Measurements from ENCODE around the gene EDC4. TPM values are rescaled to one million over a fixed set of nuclear protein-coding genes. Genes with fewer than 3 reads are reported as not detected.

EDC4 gene
- total RNA-seq, 2 donors from 2014 or later: 21.2 to 39.5 TPM

- Histone ChIP-seq H3K36me3 (peaks cover 2% of the 10 kb centered on the region), H3K4me1 (peaks cover 0 to 62% of the 10 kb centered on the region in 2 donors), H3K27ac (peak overlapping the region; percentile 77 to 94), H3K9me3 (no peaks in the 10 kb centered on the region), H3K27me3 (no peaks in the 10 kb centered on the region), H3K4me3 (no peak overlapping the region)
- no peak for DNase-seq (ENCODE audit: low spot score)
- TF ChIP-seq CTCF (IDR thresholded peaks at IDR 0.05): no peak
Observed at GRCh38 chr16:67917140-67917851, 44.4 kb downstream of the EDC4 start.

- no peak for TF ChIP-seq CTCF (IDR thresholded peaks at IDR 0.05)
- Histone ChIP-seq H3K9me3 (no peaks in the 10 kb centered on the region), H3K4me3 (no peak overlapping the region), H3K27me3 (no peaks in the 10 kb centered on the region), H3K27ac (peak overlapping the region; percentile 77 to 94), H3K36me3 (no peaks in the 10 kb centered on the region), H3K4me1 (peaks cover 0 to 67% of the 10 kb centered on the region in 2 donors)
- no peak for DNase-seq (ENCODE audit: low spot score)
Observed at GRCh38 chr16:67917852-67918236, 45.0 kb downstream of the EDC4 start.

DNA sequence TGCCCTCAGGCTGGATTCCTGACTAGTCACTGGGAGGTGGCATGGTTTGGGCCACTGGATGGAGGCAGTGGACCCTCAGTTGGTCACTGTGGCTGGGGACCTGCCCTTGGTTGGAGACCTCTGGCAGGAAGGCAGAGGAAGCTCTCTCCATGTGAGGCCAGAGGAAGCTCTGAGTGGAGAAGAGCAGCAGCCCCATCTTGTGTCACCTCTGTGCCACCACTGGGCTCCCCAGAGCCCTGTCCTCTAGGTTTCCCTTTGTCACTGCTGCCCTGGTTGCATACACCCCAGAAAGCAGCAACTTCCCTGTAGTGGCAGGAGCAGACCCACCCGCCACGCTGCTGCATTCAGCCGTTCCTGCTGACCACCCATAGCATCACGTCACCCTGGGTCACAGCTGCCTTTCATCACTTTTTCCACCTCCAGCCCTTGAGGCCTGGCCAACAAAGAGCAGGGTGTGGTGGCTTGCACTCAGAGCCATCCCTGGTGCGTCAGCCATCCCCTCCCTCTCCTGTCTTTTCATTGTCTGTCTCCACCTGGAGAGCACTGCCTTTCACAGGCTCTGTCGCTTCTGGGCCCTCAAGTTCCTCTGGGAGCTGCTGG lies 46.9 kb downstream of the EDC4 start:
- H3K27me3 ChIP-seq: no peaks in the 10 kb centered on the region
- H3K27ac ChIP-seq: peak overlapping the region; percentile 77 to 94
- no peak for DNase-seq (ENCODE audit: low spot score)
- H3K4me1 ChIP-seq: peaks cover 0 to 80% of the 10 kb centered on the region in 2 donors
- H3K4me3 ChIP-seq: no peak overlapping the region
- H3K9me3 ChIP-seq: no peaks in the 10 kb centered on the region
- peak in 1 of 2 donors; percentile 44 for TF ChIP-seq CTCF (IDR thresholded peaks at IDR 0.05)
- no peaks in the 10 kb centered on the region for H3K36me3 ChIP-seq

- no peak for DNase-seq (ENCODE audit: low spot score)
- H3K27me3 ChIP-seq: no peaks in the 10 kb centered on the region
- H3K4me3 ChIP-seq: no peak overlapping the region
- TF ChIP-seq CTCF (IDR thresholded peaks at IDR 0.05): no peak
- H3K36me3 ChIP-seq: peaks cover under 1% of the 10 kb centered on the region
- H3K27ac ChIP-seq: no peak overlapping the region
- no peaks in the 10 kb centered on the region for H3K9me3 ChIP-seq
- peaks cover 0 to 80% of the 10 kb centered on the region in 2 donors for H3K4me1 ChIP-seq
Observed at GRCh38 chr16:67922221-67922620, 49.4 kb downstream of the EDC4 start.

GRCh38 chr16:67922740-67923139 lies 49.9 kb downstream of the EDC4 start:
- no peak overlapping the region for H3K4me3 ChIP-seq
- no peaks in the 10 kb centered on the region for H3K27me3 ChIP-seq
- H3K9me3 ChIP-seq: no peaks in the 10 kb centered on the region
- H3K27ac ChIP-seq: peak overlapping the region in 1 of 2 donors; percentile 39
- H3K4me1 ChIP-seq: peaks cover 0 to 75% of the 10 kb centered on the region in 2 donors
- H3K36me3 ChIP-seq: peaks cover 5% of the 10 kb centered on the region
- no peak for DNase-seq (ENCODE audit: low spot score)
- no peak for TF ChIP-seq CTCF (IDR thresholded peaks at IDR 0.05)

Data from right atrium auricular region (tissue), 2 donors.